Lung microvascular endothelial cell (primary cell): ENCODE data around the gene SYNGR3. TPM values are rescaled to one million over a fixed set of nuclear protein-coding genes. Genes with fewer than 3 reads are reported as not detected.
A peak's percentile ranks its signal among the peaks of the same experiment; 100 is the strongest.

Experiments used
- DNase-seq, 2 donors: peaks; one replicate each; pipeline versions ENCODE4 v3.0.0 to v3.0.0-alpha.2; 2010; ENCODE audit warnings: low read depth in 2 of 2
- total RNA-seq: library from RNA; depleted of rRNA; stranded (reverse); fragments of >200 nt; gene quantifications from 2 replicates; pipeline ENCODE4 v1.2.1, GENCODE V29; 2014

The SYNGR3 gene
- total RNA-seq, 1 donor from 2014 or later: 0.40 TPM

- no peak for DNase-seq
Measured at GRCh38 chr16:1976951-1977874, 12.6 kb upstream of the SYNGR3 start.

- DNase-seq: no peak
Measured at GRCh38 chr16:1977875-1978268, 11.9 kb upstream of the SYNGR3 start.

DNA sequence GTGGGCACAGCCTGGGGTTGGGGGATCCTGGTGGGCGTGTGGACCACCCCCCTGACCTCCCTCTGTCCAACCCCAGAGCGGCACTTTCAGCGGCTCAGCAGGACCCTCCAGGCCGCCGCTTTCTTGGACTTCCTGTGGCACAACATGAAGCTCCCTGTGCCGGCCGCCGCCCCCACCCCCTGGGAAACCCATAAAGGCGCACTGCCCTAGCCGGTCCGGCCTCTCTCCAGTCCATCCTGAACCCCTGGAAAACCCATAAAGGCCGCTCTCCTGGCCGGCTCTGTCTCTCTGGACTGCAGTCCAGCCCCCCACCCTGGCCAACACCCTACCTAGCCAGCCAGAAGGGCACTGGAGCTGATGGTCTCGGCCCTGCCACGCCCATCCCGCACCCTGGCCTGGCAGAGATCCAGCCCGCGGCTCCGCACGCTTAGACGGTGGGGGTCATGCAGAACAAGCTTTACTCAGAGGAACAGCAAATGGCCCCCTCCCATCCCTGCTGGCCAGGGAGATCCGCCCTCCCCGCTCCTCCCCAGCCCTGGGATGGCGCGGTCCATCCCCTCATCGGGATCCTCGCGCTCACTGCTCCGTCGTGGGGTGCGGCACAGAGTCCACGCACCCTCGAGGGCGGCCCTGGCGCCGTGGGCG, 11.2 kb upstream of the SYNGR3 start:
- no peak for DNase-seq

GRCh38 chr16:1979271-1980029, 10.3 kb upstream of the SYNGR3 start:
- no peak for DNase-seq

GRCh38 chr16:1980030-1980769, 9.6 kb upstream of the SYNGR3 start:
- DNase-seq: no peak

DNA sequence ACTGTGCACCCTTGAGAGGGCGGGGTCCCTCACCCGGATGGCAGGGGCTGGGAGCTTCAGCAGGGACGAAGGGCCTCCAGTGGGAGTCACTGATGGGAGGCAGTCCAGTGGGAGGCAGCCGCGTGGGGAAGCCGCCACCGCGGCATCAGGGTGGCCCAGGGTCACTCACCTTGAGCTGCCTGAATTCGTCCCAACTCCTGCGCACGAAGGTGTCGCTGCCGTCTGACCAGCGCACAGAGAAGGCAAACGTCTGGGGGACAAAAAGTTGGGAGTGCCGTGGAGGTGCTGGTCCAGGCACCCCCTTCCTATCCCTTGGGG, 9.0 kb upstream of the SYNGR3 start:
- DNase-seq: no peak

DNA sequence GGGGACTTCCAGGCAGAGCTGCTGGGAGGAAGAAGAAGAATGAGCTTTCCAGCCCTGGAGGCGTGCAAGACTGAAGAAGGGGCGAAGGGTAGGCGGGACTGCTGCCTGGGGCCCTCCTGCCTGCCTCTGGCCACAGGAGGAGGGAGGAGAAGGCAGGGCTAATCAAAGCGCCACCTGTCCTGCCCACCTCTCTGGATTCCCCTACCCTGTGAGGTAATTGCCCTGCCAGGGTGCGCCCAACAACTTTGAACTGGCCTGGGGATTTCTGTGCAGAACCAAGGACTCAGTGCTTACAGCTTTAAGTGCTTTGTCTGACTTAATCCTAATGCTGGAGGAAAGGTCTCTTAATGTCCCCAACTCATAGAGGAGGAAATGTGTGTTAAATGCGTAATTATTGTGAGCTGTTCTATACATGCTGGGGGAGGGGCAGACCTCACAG, 8.4 kb upstream of the SYNGR3 start, which contains the start of gene NOXO1:
NOXO1 (minus strand) TSS at position 72 of the 439 bp plus-strand sequence. CDS start 290 bp downstream, outside the sequence.
- DNase-seq: no peak

DNA sequence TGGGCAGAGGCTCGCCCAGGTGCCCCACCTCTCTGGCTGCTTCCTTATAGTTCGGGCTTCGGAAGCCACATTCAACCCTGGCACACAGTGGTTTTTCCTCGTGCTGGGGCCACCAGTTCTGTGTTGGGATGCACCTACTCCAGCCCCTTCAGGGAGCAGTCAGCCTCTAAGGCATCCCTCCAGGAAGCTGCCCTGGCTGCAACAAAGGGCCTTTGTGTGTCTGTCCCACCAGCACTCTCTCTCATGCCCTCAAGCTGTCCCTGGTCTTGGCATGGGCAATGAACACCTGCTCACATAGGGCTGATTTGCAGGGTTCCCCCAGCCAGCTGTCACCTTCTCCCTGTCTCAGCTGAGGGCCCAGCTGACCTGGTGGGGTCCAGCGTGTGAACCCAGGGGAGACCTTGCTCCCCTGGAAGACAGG, 7.7 kb upstream of the SYNGR3 start:
- no peak for DNase-seq

DNA sequence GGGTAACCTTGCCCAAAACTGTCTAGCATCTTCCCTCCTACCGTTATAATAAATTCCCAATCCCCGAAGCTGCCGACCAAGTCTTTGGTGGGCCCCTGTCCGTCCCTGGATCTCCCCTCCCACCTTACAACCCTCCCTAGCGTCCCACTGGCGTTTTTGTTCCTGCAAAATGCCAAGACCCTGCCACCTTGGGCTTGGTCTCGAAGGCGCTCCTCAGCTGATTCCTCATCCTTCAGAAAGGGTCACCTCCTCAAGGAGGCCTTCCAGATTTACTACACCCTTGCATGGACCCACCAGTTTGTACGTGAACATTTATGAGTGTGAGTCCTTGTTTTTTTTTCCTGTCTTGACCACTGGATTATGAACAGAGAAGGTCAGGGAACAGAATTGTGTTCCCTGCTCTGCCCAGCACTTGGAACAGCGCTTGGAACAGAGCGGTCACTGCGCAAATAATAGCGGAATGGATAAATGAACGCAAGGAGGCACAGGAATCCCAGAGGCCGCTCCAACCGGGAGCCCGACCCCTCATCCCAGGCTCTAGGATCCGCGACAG, 6.7 kb upstream of the SYNGR3 start:
- DNase-seq: no peak

DNA sequence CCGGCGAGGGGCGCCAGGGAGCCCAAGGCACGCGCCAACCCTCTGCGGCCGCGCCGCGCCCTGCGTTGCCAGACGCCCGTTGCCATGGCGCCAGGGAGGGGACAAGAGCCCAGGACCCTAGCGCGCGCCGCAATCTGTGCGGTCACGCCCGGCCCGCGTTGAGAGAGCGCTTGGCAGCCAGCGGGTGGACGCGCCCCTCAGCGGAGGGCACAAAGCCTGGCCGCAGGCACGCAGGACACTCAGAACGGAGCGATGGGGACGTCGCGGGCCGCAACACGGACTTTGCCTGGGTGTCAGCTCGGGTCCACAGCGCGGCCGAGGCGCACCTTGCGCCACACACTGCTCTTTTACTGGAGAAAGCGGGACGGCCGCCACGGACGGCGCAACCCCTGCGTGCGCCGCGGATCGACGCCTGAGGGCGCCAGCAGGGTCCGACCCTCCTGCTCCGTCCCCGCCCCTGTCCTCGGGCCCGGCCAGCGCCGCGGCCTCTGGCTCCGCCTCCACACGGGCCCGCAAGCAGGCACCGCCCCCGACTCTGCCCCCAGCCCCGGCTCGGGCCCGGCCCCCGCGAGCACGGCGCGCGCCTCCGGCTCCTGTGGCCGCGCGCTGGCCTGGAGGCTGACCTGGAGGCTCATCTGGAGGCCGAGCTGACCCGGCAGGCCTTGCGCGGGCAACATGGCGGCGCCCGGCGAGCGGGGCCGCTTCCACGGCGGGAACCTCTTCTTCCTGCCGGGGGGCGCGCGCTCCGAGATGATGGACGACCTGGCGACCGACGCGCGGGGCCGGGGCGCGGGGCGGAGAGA, 6.0 kb upstream of the SYNGR3 start, which contains the start of gene GFER:
GFER (plus strand) TSS at position 650 of the 803 bp plus-strand sequence; CDS start at position 676, 26 bp downstream.
- DNase-seq: peak; percentile 95 to 97

GRCh38 chr16:1984347-1985225, 5.2 kb upstream of the SYNGR3 start:
- DNase-seq: peak in 1 of 2 donors; percentile 40

GRCh38 chr16:1985466-1986150, 4.2 kb upstream of the SYNGR3 start:
- no peak for DNase-seq

DNA sequence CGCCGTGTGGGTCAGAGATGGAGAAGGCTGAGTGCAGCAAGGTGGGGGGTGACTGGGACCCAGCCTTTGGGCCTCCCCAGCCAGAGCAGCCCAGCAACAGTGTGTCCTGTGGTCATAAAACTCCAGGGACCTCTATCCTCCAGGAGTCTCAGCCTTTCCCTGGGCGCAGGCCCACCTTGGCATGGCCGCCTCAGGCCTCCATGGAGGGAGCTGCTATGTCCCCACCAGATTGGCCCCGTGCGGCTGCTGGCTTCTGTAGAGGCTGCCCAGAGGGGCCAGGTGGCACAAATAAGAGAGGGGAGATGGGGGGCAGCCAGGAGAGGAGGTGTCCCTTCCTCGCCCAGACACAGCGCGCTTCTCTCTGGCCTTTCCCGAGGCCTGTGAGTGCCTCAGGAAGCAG, 2.6 kb upstream of the SYNGR3 start:
- no peak for DNase-seq

- no peak for DNase-seq
Measured at GRCh38 chr16:1990101-1990350, 256 bp downstream of the SYNGR3 start.

DNA sequence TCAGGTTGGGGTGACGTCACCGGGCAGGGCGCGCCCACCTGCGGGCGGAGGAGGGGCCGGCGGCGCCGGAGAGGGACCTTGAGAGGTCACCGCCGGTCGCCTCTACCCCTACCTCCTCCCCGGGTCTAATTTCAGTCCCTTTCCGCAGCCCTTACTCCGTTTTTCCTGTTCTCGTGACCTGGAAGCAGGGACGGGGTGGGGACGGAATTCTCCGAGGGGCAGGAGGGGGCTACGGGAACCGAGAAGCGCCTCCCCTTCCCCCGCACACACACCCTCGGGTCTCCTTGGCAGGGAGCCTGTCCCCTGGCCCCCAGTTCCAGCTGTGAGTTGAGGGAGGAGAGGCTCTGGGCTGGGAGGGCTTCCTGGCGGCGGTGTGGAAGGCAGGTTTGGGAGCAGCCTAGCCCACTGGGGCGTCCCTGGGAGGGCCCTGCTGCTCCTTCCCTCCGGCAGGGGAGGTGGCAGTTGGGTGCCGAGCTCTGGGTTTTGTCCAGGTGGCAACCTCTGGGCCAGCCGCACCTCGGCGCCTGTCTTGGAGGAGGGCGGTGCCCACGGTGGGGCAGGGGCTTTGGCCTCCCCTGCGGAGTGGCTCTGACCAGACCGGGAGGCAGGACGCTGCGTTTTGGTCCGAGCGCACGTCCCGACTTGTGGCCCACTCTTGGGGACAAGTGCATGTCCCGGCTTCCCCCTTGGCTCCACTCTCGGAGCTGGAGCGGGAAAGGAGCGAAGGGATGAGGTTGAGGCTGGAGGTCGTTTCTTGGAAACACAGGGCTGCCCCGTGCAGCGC, 773 bp downstream of the SYNGR3 start:
- no peak for DNase-seq

DNA sequence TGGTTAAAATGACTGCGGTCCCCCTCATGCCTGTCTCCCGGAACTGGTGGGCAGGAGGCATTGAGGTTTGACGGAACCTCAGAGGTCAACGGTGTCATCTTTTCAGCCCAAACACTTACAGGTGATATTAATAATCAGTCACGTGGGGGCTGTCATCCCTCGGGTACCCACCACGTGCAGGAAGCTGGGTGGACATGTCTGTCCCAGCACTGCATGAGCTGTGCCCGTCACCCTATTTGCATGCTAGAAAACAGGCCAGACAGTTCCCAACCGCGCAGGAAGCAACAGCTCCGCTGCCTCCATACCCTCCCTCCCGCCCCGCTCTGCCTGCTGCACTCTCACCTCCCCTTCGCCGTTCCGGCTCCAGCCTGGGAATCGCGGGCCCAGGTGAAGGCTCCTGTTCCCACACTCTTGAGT, 1.4 kb downstream of the SYNGR3 start:
- DNase-seq: no peak

DNA sequence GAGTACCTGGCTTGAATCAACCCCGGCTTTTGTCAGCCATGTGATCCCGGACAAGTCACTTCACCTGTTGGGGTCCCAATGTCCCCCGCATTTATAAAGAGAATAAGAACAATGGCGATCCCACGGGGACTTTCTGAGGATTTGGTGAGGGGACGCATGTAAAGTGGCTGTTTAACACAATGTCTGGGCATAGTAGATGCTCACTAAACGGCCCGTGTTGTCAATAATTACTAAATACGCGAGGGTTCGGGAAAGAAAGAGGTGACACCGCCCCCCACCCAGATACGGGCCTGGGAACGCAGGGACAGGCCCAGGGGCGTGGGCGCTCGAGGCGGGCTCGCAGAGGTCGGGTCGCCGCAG, 1.8 kb downstream of the SYNGR3 start:
- no peak for DNase-seq
